ENCODE data around the gene SNX6.

DNA sequence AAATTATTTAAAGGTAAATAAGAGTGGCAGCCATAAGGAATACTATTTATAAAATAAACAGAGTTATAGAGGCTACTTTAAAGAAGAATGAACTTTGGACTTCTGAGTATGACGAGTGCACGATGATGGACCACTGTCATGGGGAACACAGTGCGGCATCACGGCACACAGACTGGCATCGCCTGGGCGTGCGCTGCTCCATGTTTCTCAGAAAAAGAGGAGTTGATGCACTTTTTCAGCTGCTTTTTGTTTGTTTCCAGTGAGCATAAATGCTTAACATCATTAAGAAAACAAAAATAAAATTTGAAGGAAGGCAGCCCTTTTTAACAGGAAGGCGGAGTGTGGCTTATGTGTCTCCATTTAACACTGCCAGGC, 67.2 kb downstream of the SNX6 start:
- TF ChIP-seq CTCF (conservative IDR thresholded peaks at IDR 0.05) = no peak
- TF ChIP-seq ZFX (IDR thresholded peaks at IDR 0.05) = no peak
